Adrenal gland (tissue), 12 donors: ENCODE data around the gene RALGPS1. TPM values are rescaled to one million over a fixed set of nuclear protein-coding genes. Genes with fewer than 3 reads are reported as not detected.

Experiments used
- DNase-seq, 7 donors: peaks; one replicate each; pipeline ENCODE4 v3.0.0-alpha.2; 2019 to 2020
- H3K27ac ChIP-seq, 5 donors: fragments of 200-600 bp; sonication (generic) in 4 of 5; 1 replicate in 3 of 5; 2 replicates in 2 of 5; pipeline versions ENCODE4 v1.5.1 to v1.8.0; 2016 to 2020; ENCODE audit warnings: mild to moderate bottlenecking in 1 of 5
- H3K27me3 ChIP-seq: fragments of 200-600 bp; 2 replicates; pipeline ENCODE4 v1.8.0; 2021
- H3K36me3 ChIP-seq, 2 donors: fragments of 200-600 bp; replicated peaks in 1 of 2; 1 replicate in 1 of 2; 2 replicates in 1 of 2; pipeline versions ENCODE4 v1.5.1 to v1.8.0; 2018 to 2022
- H3K4me1 ChIP-seq, 2 donors: fragments of 200-600 bp; replicated peaks in 1 of 2; 1 replicate in 1 of 2; 2 replicates in 1 of 2; pipeline versions ENCODE4 v1.5.1 to v1.8.0; 2018 to 2021
- H3K4me3 ChIP-seq, 4 donors: fragments of 200-600 bp; sonication (generic) in 3 of 4; one replicate each; pipeline ENCODE4 v1.5.1; 2016 to 2018
- H3K9me3 ChIP-seq, 3 donors: fragments of 200-600 bp; sonication (generic) in 1 of 3; replicated peaks in 1 of 3; 1 replicate in 2 of 3; 2 replicates in 1 of 3; pipeline versions ENCODE4 v1.5.1 to v1.8.0; 2016 to 2021
- POLR2A ChIP-seq, 2 donors: fragments of 450-650 bp; IDR thresholded peaks; one replicate each; pipeline ENCODE4 v1.6.1; 2017; ENCODE audit warnings: antibody characterized with exemption in 2 of 2, mild to moderate bottlenecking in 2 of 2, moderate library complexity in 1 of 2
- WGBS, 4 donors: extraction: QIAGEN DNeasy Blood & Tissue Kit in 2 of 4; methylation state at CpG; one replicate each; pipeline versions ENCODE4 v1.1.5 to v1.1.7; 2013 to 2017; 5-methylcytosine and 5-hydroxymethylcytosine counted together
- intact Hi-C, 2 donors: fragments of 100-400 bp; cut with DNase I; formaldehyde crosslinking; loops; one replicate each; pipeline versions ENCODE4 v1.14.1 to v1.15.0; 2022 to 2023
- polyA plus RNA-seq, 3 donors: library from polyadenylated mRNA; stranded (reverse); fragments of 200-250 nt in 2 of 3; fragments of 350-450 nt in 1 of 3; fragmentation: Illumina TruSeq in 1 of 3; extraction: RNeasy Lipid Tissue Mini Kit (QIAGEN cat#74804) in 1 of 3; gene quantifications; one replicate each; pipeline ENCODE4 v1.2.3, GENCODE V29; 2013 to 2014
- total RNA-seq, 9 donors: library from RNA; depleted of rRNA in 4 of 9; stranded (reverse); fragments of >200 nt in 4 of 9; fragments of 120-200 nt in 1 of 9; fragmentation: NEBNext Ultra II Directional in 1 of 9; extraction: Animal tissue kit (Norgen Biotek cat#: 25700) in 1 of 9; gene quantifications; one replicate each; pipeline versions ENCODE4 v1.1.0 to v1.2.4, GENCODE V29; 2013 to 2023
- TF ChIP-seq, protein P1 (sequence below), 6 experiments: fragments of 450-650 bp in 4 of 6; fragments of 200-600 bp in 2 of 6; sonication (generic) in 1 of 6; IDR thresholded peaks; 1 replicate in 5 of 6; 2 replicates in 1 of 6; pipeline versions ENCODE4 v1.5.1 to v1.8.0; 2016 to 2021; ENCODE audit warnings: antibody characterized with exemption in 6 of 6, mild to moderate bottlenecking in 2 of 6, moderate library complexity in 1 of 6
- donor health status: healthy with polysubstance abuse.
- donor health status: Bipolar disorder and iron deficiency.
- donor health status: DM: yes; HTN: yes; CAD: no.
- donor health status: DM: no; HTN: no; CAD: no.
- donor health status: DM: no; HTN: no; CAD: no.
- donor health status: DM: yes; HTN: yes; CAD: no.

RALGPS1 gene
- total and polyA plus RNA-seq, 12 donors, result 2.8 to 9.9 (median 5.1) TPM

DNA sequence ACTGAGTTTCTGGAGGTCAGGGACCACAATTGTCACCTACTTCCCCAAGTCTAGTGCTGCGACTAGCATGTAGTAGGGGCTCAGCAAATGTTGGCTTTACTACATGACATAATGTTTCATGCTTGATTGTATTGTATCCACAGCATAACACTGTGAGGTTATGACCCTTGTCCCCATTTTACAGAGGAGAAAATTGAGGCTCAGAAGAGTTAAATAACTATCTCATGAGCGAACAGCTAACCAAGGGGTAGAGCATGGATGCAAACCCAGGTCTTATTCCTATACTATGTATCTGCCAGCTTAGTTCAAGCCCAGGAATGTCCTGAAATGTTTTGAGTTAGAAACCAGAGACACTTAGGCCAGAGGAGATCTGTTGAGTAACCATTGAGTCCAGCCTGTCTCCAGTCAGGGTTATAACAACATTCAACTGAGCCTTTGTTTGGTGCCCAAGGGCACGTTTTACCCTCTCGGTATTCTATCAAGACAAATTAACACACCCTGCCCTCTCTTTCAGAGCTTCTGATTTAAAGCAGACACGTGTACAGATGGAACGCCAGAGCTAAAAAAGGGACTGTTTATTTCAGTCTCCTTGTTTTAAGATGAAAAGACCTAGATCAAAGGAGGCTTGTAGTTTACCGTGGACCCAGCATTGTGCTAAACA lies 191.4 kb downstream of the RALGPS1 start:
- Histone ChIP-seq H3K36me3 (no peaks in the 10 kb centered on the region), H3K9me3 (no peaks in the 10 kb centered on the region), H3K27ac (no peak overlapping the region), H3K4me3 (no peak overlapping the region), H3K4me1 (no peaks in the 10 kb centered on the region), H3K27me3 (no peaks in the 10 kb centered on the region)
- WGBS, 4 donors, result 75 to 87% (median 82%) methylated on average over 7 of the region's 7 CpGs
- intact Hi-C loops, result no loop called here
- TF ChIP-seq, protein P1, sequence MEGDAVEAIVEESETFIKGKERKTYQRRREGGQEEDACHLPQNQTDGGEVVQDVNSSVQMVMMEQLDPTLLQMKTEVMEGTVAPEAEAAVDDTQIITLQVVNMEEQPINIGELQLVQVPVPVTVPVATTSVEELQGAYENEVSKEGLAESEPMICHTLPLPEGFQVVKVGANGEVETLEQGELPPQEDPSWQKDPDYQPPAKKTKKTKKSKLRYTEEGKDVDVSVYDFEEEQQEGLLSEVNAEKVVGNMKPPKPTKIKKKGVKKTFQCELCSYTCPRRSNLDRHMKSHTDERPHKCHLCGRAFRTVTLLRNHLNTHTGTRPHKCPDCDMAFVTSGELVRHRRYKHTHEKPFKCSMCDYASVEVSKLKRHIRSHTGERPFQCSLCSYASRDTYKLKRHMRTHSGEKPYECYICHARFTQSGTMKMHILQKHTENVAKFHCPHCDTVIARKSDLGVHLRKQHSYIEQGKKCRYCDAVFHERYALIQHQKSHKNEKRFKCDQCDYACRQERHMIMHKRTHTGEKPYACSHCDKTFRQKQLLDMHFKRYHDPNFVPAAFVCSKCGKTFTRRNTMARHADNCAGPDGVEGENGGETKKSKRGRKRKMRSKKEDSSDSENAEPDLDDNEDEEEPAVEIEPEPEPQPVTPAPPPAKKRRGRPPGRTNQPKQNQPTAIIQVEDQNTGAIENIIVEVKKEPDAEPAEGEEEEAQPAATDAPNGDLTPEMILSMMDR (IDR thresholded peaks at IDR 0.05), result no peak
- TF ChIP-seq POLR2A (IDR thresholded peaks at IDR 0.05), result no peak
- DNase-seq, result peak in 1 of 7 donors; percentile 3

DNA sequence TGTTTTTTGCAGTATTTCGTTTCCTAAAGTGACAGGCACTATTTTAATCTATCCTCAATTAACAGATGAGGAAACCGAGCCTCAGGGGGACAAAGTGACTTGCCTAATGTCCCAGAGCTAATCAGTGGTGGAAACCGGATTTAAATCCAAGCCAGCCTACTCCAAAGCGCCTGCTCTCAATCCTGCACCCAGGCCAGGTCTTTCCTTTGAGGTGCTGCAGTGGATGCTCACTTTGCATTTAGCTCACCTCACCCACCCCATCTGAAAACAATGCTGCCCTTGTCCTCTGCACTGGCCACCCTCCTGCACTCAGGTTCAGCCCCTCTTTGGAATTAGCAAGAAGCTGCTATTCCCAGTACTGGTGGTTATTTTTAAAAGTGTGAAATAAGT lies 191.9 kb downstream of the RALGPS1 start:
- no peaks in the 10 kb centered on the region for H3K27me3 ChIP-seq
- intact Hi-C loops, result no loop called here
- no peaks in the 10 kb centered on the region for H3K36me3 ChIP-seq
- H3K4me1 ChIP-seq, result no peaks in the 10 kb centered on the region
- whole genome bisulfite sequencing, 4 donors, result 78 to 97% (median 87%) methylated on average over 4 of the region's 4 CpGs
- no peak for TF ChIP-seq POLR2A (IDR thresholded peaks at IDR 0.05)
- TF ChIP-seq, protein P1 (IDR thresholded peaks at IDR 0.05), result no peak
- no peak overlapping the region for H3K27ac ChIP-seq
- DNase-seq, result peak in 1 of 7 donors; percentile 10
- H3K4me3 ChIP-seq, result no peak overlapping the region
- H3K9me3 ChIP-seq, result no peaks in the 10 kb centered on the region

DNA sequence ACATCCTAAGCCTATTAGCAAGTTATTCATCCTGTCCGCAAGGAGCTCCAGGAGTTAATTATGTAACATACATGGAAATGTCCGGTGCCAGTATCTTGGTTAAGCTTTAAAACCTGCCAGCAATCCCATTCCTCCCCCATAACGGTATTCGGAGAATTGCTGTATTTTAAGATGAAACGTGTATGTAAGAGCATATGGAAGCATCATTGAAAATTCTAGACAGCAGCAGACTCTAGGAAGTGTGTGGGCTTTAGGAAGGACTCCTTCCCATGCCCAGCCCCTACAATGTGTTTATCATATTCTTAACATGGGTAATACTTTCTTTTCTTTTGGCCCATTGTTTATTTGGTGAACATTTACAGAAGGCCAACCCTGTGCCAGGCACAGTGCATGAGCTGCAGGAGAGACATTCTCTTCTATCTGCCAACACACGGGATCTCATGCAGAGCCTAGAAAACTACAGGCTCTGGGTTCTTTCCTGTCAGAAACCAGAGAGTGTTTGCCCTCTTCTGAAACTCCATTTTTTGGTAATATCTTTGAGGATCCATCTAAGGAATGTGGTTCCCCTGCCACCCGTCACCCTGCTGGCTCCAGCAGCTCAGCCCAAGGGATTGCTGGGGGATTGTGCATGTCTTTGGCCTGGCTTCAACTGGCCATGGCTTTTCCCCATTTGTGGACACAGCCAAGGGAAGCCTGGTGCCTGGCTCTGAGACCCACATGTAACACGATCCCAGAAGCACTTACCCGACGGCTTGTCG lies 192.8 kb downstream of the RALGPS1 start:
- TF ChIP-seq POLR2A (IDR thresholded peaks at IDR 0.05), result no peak
- TF ChIP-seq, protein P1 (IDR thresholded peaks at IDR 0.05), result no peak
- Histone ChIP-seq H3K36me3 (no peaks in the 10 kb centered on the region), H3K27ac (no peak overlapping the region), H3K4me3 (no peak overlapping the region), H3K27me3 (no peaks in the 10 kb centered on the region), H3K4me1 (no peaks in the 10 kb centered on the region), H3K9me3 (no peaks in the 10 kb centered on the region)
- WGBS, 4 donors, result 90 to 96% (median 91%) methylated on average over 11 of the region's 11 CpGs
- DNase-seq, result peak in 1 of 7 donors; percentile 6
- intact Hi-C loops, result no loop called here

DNA sequence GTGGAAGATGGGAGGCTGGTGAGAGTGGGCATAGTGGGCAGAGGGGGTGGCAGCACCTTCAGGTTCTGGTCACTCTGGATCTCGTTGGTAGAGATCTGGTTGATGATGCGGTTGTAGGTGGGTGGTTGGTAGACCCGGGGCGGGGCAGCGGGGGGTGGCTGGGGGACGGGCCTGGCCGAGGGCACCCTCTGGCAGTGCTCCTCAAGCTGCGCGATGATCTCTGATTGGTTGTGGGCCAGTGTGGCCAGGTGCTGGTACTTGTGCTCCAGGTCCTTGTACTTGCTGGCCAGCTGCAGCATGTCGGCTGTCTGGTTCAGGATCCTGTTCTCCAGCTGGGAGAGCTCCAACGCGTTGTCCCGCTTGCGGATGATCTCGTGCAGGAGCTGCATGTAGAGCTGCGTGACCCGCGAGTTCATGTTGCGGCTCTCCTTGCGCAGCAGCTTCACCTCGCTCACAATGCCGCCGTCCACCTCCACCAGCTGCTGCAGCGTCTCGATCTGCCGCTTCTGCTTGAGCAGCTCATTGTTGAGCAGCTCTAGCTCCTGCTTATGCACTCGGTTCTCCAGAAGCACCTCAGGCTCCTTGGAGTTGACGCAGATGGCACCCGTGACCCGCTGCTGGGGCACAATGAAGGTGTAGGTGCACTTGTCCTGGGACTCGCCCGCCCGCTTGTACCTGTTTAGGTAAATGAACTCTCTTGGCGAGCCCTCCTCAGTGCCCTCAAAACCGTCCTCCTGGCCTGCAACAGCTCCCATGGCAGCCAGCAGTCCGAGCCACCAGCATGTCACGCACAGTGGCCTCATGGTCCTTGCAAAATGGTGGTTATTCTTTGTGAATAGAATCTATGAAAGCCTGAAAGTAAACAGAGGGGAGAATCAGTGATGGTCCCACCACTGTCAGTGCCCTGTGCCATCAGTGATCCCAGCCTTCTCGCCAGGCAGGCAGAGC lies 193.6 kb downstream of the RALGPS1 start:
- TF ChIP-seq, protein P1 (IDR thresholded peaks at IDR 0.05), result no peak
- no peak for TF ChIP-seq POLR2A (IDR thresholded peaks at IDR 0.05)
- Histone ChIP-seq H3K36me3 (no peaks in the 10 kb centered on the region), H3K27ac (no peak overlapping the region), H3K27me3 (no peaks in the 10 kb centered on the region), H3K9me3 (no peaks in the 10 kb centered on the region), H3K4me1 (no peaks in the 10 kb centered on the region), H3K4me3 (no peak overlapping the region)
- intact Hi-C loops, result no loop called here
- DNase-seq, result peak in 1 of 7 donors; percentile 8
- WGBS, 4 donors, result 97 to 98% (median 97%) methylated on average over 26 to 38 of the region's 38 CpGs
